ENCODE measurements around the gene SGSM1.

DNA sequence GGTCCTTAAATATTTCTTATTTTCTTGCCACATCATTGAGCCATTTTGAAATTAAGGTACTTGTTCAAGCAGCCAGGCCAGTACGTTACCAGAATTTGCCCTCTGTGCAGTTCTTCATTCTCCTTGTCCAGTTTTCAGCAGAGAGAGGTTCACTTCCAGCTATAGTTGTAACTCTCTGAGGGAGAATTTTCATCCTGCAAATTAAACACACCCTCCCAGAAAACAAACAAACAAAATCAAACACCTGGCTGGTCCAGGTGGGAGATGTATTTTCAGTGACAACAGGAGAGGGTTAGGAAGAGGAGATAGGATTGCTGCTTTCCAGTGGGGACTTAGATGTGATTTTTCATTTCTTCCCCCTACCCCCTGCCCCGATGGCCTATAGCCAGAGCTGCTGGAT lies 95.4 kb downstream of the SGSM1 start:
- TF ChIP-seq, protein P1, sequence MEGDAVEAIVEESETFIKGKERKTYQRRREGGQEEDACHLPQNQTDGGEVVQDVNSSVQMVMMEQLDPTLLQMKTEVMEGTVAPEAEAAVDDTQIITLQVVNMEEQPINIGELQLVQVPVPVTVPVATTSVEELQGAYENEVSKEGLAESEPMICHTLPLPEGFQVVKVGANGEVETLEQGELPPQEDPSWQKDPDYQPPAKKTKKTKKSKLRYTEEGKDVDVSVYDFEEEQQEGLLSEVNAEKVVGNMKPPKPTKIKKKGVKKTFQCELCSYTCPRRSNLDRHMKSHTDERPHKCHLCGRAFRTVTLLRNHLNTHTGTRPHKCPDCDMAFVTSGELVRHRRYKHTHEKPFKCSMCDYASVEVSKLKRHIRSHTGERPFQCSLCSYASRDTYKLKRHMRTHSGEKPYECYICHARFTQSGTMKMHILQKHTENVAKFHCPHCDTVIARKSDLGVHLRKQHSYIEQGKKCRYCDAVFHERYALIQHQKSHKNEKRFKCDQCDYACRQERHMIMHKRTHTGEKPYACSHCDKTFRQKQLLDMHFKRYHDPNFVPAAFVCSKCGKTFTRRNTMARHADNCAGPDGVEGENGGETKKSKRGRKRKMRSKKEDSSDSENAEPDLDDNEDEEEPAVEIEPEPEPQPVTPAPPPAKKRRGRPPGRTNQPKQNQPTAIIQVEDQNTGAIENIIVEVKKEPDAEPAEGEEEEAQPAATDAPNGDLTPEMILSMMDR (IDR thresholded peaks at IDR 0.05), result no peak
- no peak for TF ChIP-seq POLR2AphosphoS5 (IDR thresholded peaks at IDR 0.05)

Data from suprapubic skin (tissue), 3 donors.